NCI-H82 (cell line): ENCODE measurements around the gene CETN1.

ENCODE experiments used
- DNase-seq: peaks from one replicate; lab custom pipeline; 2025; lab: John Stamatoyannopoulos, UW

The CETN1 gene

DNA sequence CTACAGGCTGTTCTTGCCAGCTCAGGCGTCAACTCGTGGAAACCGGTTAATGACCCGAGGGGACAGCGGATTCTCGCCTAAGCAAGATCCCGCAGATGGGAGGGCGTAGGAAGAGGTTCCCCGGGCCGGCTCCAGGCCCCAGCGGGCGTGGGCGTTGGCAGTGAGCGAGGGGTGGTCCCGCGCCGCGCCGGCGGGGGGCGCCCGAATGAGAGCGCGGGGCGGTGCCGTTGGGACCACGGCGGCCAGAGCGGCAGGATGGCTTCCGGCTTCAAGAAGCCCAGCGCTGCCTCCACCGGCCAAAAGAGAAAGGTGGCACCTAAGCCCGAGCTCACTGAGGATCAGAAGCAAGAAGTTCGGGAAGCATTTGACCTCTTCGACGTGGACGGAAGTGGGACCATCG, at the start of gene CETN1:
Gene CETN1 (plus strand): TSS at position 227 of the 400 bp plus-strand sequence. CDS start 29 bp downstream, at position 256.
- DNase-seq: no peak

DNA sequence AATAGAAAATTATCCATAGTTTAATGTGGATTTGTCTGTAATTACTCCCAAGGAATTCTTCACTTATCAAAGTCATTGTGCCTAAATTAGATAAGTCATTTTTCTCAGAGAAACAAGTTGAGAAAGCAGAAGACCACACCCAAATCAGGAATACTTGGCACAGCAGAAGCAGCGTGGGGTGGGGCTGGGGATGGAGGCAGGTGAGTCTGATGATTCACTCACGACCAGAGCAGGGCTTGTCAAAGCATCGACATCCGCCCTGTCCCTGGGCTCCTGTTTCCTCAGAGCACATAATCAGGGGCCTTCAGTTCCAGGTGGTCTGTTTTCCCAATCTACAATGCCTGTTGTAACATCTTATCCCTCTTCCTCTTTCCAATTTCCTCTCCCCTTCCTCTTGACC, 48.2 kb upstream of the CETN1 start:
- no peak for DNase-seq

DNA sequence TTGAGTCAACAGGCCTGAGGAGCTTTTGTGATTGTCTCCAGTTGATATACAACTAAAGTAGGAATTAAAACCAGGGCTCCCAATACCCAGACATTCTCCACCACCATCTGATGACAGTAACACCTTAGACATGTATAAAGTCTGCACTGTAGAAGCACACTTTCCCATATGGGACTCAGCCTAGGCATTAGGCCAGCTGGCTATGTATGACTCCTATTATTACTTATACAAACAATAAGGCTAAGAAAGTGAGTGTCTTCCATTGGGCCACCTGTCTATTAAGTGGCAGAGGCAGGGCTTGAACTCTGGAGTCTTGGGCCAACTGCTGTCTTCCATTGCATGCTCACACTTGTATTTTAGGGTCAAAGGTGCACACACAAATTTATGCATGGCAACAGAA, 47.5 kb upstream of the CETN1 start:
- DNase-seq: no peak

DNA sequence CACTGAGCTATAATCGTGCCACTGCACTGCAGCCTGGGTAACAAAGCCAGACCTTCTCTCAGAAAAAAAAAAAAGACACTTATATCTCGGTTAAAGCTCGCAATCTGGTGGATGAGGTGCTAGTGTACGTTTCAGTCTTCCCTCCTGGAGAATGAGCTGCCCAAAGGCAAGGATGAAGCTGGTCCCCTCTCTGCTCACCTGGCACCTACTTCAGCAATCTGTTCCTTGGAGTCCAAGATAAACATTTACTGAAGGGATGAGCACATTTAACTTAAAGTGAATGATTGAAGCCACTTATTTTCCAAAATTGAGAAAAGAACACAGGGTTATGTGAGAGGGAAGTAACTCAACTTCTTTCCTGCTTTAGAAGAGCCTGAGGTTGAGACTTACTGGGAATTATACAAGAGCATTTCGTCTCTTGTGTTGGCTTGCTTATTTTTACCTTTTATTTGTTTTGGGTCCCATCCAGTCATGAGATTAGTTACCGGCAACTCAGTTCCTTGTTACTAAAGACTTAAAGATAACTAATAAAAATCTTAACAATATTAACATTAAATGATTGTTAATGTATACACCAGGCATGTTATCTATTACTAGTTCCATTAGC, 46.1 kb upstream of the CETN1 start:
- DNase-seq: no peak

DNA sequence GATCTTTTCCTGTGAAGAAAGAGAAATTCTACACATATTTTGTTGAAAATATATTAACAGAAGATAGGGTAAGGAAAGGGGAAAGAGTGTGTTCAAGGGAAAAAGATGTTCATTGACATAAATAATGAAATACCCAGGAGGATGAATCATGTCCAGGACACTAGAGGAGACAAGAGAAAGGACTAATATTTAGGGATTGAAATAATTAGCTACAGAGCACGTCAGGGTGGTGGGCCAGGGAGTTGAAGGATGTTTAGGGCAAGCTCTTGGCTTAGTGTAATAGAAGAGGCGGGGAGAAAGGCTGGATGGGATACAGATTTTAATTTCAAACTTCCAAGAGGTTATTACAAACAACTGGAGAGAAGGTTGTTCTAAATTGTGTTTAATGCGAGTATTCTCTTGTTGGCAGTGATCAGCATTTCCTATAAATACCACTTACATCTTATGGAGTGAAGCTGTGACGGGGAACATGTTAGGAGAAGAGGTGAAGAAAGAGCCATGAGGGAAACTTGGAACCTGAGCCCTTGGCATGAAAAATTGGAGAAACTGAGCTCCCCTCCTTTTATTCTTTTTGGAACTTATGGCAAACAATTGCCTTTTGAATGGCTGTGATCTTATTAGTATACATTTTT, 36.6 kb upstream of the CETN1 start:
- no peak for DNase-seq

DNA sequence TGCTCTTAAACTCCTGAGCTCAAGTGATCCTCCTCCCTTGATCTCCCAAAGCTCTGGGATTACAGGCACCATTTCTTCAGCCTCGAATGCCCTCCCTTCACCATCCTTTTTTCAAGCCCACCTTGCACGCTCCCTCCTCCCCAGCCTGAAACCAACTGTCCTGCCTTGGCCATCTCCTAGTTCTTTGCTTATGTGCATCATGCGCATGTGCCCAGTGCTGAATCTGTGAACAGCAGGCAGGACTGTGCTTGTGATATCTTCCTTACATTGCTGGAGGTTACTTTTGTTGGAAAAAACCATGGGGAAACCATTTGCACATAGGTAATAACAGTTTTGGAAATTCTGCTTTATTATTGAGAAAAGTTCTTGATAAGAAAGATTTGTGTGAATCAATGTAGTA, 30.2 kb upstream of the CETN1 start:
- DNase-seq: no peak

DNA sequence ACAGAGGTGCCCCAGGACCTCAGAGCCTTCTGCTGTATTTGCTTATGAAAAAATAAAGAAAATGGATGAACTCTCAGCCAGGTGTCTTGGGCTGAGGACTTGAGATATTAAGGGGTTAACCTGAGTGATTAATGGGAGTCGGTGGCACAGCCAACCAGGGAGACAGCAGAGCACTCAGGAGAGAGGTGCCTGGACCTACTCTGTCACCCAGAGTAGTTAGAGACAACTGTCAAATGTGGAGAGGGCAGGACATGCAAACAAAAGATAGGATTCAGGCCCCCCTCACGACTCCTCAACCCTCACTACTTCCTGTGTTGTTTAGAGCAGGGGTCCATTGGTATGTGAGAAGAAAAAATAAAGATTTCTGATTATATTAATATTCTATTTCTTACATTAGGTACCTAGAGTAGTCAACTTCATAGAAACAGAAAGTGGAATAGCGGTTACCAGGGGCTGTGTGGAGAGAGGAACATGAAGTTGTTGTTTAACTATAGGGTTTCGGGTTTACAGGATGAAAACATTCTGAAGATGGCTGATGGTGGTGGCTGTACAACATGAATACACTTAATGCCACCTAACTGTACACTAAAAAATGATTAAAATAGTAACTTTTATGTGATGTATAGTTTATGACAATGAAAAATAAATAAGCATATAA, 28.6 kb upstream of the CETN1 start:
- DNase-seq: no peak

DNA sequence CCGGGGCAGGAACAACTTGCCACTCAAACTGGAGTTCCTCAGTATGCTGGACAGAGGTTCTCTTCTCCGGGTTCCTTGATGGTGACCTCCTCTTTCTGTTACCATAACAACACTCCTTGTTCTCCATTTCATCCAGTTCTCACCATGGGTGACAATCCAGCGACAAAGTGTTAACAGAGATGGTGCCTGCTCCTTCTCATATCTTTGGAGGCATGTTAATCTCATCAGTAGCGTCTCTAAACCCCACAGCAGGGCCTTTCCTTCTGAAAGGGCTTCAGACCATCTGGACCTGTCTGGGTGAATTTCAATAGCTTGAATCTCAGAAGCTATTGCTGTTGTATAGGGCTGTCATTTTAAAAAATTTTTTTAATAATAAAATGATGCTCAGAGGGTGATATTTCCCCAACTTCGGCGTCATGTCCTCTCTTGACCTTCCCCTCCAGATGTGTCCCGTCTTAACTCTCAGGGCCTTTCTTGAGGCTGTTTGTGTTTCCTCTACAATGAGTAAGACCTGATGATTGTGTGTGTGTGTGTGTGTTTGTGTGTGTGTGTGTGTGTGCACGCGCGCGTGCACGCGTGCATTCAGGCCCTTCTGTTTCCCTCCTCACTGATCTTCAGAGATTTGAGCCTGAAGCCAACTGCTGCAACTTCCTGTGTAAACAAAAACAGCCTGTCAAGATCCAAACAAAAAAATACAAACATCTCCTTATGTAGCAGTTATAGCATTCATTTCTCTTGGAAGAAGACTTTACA, 24.3 kb upstream of the CETN1 start:
- DNase-seq: peak; percentile 91

DNA sequence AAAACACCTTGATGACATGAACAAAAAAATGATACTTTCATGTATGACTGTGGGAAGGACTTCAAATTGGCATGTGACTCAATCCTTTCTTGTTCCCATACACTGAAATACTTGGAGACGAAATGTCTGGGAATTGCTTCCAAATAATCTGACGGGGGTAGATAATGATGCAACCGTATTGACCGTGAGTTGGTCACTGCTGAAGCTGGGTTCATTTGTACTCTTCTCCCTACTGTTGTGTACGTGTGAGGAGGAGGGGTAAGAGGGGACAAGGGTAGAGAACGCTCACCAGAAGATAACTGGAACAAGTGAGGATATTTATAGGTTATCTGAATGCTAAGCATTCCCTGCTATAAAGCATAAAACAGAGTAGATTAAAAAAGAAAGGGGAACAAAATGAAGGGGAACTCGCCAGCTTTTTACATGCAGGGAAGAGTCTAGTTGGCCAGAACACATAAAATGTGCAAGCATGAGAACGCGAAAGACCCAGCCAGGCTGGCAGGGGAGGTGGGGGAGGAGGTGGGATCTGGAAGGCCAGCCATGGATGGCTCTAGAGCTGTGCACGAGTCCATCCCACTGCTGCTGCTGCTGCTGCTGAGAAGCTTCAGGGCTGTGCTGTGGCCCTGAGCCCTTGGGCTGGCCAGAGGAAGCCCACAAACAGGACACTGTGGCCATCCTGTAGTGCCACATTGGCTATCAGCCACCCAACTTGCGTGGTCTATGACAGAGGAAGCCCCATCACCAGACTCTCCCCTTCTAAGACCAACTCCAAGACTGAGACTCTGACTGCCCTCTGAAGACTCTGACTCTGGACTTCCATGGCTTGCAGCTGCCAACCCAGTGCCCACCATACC, 15.2 kb upstream of the CETN1 start:
- no peak for DNase-seq

DNA sequence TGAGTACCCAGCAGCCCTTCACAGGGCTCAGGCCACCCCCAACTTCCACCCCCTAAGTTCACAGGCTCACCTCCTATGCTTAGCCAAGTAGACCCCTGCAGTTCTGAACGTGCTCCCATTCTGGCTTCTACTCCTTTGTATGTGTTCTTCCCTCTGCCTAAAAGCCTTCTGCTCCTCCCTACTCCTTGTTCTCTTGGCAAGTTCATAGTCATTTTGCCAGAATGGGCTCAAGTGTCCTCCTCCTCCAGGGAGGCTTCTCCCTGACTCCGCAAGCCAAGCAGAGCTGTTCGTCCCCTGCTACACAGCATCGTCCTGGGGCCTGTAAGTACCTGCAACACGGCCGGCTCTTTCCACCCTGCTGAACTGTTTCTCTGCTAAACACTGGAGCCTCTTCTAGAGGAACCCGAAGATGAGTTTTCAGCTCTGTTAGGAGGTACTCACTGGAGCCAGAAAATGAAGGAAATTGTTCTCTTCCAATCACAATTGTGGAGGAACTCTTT, 14.6 kb upstream of the CETN1 start:
- DNase-seq: no peak

DNA sequence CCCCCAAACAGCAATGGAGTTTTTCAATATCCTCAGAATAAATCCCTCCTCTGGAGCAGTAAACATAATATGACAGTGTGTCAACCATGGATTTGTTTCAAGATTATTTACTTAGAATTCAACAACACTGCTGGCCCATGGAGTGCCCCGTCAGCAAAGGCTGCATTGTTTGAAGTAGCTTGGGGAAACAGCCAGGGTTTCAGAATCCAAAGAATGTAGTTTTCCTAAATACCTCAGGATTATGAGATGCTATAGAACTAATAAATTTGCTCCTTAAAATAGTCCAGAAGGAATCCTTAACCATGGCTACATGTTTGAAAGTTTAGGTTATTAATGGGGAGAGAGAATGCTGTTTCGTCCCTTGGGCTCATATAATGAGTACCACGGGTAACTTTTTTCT, 13.1 kb upstream of the CETN1 start:
- no peak for DNase-seq

DNA sequence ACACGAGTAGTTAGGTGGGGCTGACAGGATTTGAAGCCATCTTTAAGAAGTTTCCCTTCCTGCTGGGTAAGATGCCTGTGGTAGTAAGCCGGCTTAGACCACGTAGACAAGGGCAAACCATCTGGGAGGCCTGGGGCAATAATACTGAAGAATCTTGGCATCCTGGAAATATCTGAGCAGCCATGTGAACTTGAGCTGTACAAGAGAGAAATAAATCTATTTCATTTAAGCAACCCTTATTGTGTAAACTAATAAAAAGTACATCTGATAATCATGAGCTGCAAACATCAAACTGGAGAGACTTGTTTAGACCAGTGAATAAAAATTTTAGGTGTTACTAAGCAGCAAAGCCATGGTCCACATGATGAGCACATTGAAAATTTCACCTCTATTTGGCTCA, 11.4 kb upstream of the CETN1 start:
- peak; percentile 66 for DNase-seq

DNA sequence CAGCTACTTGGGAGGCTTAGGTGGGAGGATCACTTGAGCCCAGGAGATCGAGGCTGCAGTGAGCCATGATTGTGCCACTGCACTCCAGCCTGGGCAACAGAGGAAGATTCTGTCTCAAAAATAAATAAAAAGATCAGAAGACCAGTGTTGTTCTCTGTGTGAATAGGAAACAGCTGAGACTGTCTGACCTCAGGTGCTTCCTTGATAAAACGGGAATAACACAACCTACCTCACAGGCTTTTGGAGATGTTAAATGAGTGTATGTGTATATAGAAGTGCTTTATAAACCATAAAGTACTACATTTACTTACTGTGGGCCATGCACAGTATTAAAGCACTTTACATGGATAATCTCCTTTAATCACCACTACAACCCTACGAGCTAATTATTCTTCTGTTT, 9.9 kb upstream of the CETN1 start:
- no peak for DNase-seq

DNA sequence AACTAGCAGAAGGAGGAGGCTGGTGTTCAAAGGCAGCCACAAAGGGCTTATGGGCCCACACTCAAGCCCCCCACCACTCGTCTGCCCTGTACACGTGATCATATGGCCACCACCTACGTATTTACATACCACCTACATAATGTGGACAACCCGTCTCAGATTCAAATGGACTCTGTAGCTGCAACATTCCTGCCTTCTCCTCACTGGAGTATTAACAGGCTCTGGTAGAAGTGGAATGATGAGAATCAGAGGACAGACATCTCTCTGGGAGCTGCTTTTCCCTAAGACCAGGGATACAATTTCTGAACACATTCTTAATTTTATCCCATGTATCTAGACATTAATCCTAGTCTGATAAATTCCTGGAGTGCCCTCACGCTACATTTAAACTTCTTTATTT, 9.5 kb upstream of the CETN1 start:
- no peak for DNase-seq

DNA sequence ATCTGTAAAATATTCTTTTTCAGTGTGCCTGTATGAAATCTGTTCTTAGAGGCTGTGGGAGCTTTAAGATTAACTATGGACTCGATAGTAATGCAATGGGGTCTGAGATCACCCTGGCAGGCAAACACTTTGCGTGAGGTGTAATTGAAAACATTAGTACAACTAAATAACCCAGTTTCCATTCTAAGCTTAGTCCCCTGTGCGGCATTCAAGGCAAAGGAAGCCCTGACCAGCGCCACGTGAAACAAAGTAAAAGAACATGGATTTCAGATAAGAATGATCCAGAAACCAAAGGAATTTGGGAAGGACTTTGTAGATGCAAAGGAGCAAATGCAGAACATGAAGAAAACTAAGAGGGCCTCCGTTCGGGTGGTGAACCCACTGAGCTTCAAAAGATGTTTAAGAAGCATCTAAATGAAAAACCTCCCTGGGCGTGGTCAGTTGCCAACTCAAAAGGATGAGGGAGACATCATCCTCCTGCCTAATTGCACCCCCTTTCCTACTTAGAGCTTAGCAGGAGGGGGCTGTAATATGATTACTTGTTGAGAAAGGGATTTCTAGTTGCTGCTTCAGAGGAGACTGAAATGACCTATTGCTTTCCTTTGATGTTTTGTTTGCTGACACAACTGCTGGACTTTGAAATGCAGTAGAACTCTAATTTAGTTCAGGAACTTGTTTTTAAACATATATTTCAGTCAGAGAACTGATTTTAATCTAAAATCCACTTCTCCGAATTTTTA, 7.9 kb upstream of the CETN1 start:
- DNase-seq: peak; percentile 80

DNA sequence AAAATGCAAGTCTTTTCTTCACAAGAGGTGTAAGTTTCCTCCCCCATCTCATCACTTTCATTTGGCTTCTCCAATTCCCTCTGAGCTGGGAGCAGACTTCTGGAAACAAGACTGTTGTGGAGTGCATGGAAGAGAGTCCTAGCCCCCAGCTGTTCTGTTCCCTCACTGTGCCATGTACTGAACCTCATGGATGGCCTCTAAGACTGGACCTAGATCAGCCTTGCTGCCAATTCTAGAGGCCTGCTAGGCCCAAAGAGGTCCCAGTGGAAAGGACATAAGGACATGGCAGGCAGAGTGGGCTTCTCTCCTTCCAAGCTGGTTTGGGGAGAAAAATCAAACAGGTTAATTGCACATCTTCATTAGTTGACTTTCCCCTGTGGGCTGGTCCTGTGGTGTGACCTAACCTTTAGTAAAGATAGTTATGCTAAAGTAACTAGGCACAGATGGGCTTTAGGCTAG, 7.3 kb upstream of the CETN1 start:
- DNase-seq: peak; percentile 36

DNA sequence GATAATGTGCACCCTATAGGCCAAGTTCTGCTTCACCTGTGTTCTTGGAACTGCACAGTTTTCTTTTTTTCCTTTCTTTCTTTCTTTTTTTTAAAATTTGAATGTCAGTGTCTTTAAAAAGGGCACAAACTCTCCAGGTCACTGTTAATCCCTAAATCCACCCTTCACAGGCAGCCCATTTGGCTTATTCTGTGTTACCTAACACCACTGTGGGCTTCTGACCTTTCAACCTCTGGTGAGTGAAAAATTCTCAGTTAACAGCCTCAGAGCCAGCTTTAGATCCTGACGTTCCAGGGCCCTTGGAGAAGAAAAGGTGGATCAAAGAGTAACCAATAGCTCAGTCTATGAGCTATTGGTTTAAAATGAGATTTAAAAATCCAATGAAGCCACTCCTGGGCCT, 6.8 kb upstream of the CETN1 start:
- DNase-seq: peak; percentile 6

DNA sequence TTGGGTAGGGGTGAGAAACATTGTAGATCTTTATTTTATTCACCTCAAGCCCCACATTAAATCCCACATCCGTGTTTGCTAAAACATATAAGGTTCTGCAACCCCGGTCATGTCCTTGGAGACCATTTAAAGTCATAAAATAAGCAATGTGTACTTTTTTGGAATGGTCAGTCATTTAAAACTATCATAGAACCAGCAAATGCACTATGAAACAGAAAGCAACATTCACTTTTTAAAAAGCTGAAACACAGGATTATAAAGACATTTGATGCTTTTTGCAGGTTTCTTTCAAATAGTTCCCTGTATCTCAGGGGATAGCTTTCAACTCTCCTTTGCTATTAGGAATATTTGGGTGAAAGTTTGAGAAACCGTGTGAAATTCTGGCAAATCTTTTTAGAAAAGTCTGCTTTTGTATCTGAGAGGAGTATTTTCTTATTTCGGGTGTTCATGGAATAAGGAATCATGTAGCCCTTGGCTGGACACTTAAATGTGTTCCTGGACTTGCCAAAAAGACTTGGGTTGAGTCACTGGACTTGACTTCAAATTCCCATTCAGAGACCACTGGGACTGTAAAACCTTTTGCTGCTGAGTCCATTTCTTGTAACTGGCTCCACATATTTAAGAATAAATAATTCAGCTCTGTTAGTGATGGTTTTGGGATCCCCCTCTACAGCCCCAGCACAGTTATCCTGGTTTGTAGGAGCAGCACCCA, 5.9 kb upstream of the CETN1 start:
- no peak for DNase-seq

DNA sequence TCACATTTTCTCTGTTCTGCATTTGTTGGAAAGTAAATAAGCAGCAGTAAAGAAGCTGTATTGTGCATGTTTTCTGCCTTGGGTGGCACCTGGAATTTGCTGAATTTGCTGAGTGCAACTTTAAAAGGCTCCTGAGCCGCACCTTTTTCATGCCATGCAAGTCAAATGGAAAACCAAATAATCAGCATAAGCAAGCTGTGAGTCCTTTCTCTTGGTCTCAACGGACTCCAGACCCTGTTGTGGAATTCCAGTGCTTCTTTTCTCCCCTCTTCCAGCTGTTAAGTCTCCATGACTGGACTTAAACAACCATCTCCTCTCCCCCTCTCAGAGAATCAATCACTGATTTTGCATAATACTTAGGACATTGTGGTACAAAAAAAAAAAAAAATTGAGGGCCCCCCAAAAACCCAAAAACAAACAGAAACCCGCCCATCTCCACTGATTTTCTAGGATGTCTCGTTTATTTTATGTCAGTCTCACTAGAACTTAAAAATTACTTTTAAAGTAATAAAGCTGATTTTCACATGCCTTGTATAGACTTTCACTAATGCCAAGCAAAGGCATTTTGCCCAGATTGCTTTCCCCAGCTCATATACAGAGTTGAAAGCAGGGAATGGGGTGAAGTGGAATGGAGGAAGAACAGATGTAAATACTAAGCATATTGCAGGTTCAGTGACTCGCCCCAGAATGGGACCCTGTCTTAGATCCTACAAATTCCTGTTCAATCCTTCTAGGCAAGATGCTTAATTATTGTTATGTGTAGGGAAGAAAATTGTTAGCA, 5.1 kb upstream of the CETN1 start:
- no peak for DNase-seq

DNA sequence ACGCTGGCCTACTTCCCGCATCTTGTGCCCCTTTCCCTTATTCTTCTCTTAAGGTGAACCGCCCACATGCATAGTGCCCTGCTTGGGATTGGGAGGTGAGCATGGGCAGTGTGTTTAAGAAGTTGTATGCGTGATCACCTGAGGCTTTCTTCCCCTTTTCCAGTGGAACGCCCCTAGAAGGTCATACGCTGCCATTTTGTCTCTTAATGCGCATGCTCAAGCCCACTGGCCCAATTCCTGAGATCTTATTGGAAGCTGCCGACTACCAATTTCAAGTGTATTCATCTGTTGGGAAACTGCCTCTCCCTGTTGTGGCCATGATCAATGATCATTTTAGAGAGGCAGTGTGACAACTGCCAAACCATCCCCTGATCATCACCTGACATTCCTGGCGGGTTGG, 3.3 kb upstream of the CETN1 start:
- DNase-seq: no peak
